ENCODE results near the gene PPM1G.

PPM1G gene

DNA sequence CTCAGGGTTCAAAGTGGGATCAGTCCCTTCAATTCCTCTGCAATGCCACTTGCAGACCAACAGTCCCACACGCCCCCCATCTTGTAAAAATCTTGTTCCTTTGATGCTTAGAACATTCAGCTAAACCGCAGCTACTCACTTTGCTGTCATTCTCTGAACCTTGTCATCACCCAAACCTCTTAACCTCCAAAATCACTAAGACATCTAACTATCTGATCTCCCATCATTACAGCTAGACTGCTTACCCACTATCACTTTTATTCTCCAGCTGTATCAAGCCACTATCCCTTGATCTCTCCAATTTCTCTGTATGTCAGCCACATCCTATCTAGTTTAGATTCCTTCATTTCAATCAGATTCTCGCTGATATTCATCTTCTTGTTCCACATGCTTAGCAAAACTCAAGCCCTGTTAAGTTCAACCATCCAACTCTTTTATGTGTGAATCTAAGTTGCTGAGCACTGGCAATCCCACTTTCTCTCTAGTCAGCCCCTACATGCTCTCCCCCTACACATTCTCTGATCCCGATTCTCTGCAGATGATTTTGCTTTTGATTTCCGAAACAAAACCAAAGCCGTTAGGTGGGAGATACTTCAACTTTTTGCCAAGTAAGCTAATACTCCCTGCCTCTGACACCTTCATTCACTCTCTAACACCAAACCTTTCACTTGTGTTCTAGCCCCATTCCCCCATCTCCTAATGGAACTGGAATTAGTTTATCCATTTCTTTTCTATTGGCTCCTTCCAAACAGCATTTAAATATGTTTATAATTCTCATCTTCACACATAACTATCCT is 57.4 kb downstream of the PPM1G start:
- peaks cover 11% of the 10 kb centered on the region for H3K36me3 ChIP-seq (replicated peaks; ENCODE audit: low read depth, low read length)
- TF ChIP-seq, protein P1, sequence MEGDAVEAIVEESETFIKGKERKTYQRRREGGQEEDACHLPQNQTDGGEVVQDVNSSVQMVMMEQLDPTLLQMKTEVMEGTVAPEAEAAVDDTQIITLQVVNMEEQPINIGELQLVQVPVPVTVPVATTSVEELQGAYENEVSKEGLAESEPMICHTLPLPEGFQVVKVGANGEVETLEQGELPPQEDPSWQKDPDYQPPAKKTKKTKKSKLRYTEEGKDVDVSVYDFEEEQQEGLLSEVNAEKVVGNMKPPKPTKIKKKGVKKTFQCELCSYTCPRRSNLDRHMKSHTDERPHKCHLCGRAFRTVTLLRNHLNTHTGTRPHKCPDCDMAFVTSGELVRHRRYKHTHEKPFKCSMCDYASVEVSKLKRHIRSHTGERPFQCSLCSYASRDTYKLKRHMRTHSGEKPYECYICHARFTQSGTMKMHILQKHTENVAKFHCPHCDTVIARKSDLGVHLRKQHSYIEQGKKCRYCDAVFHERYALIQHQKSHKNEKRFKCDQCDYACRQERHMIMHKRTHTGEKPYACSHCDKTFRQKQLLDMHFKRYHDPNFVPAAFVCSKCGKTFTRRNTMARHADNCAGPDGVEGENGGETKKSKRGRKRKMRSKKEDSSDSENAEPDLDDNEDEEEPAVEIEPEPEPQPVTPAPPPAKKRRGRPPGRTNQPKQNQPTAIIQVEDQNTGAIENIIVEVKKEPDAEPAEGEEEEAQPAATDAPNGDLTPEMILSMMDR (IDR thresholded peaks at IDR 0.05; ENCODE audit: low read depth, low read length), result no peak
- TF ChIP-seq EZH2phosphoT487 (IDR thresholded peaks at IDR 0.05; ENCODE audit: low read depth), result no peak
- no peak overlapping the region for H3K4me2 ChIP-seq (ENCODE audit: low read length)
- H3K9ac ChIP-seq (ENCODE audit: low read length), result no peak overlapping the region
- H3K4me3 ChIP-seq (ENCODE audit: low read length), result no peak overlapping the region
- no peaks in the 10 kb centered on the region for H3K9me3 ChIP-seq (ENCODE audit: insufficient read depth, low read length)
- H3K79me2 ChIP-seq (ENCODE audit: low read length), result peaks cover 91% of the 10 kb centered on the region
- no peak overlapping the region for H2AFZ ChIP-seq (ENCODE audit: low read depth, low read length)
- H3K27me3 ChIP-seq (ENCODE audit: low read depth, low read length), result no peaks in the 10 kb centered on the region
- peaks cover 8% of the 10 kb centered on the region; the same call in 1 of the 2 replicates for H3K4me1 ChIP-seq (ENCODE audit: low read length)
- H3K27ac ChIP-seq (ENCODE audit: low read length), result no peak overlapping the region
- peaks cover 17% of the 10 kb centered on the region; the same call in 1 of the 2 replicates for H4K20me1 ChIP-seq (ENCODE audit: insufficient read depth, low read length)

DNA sequence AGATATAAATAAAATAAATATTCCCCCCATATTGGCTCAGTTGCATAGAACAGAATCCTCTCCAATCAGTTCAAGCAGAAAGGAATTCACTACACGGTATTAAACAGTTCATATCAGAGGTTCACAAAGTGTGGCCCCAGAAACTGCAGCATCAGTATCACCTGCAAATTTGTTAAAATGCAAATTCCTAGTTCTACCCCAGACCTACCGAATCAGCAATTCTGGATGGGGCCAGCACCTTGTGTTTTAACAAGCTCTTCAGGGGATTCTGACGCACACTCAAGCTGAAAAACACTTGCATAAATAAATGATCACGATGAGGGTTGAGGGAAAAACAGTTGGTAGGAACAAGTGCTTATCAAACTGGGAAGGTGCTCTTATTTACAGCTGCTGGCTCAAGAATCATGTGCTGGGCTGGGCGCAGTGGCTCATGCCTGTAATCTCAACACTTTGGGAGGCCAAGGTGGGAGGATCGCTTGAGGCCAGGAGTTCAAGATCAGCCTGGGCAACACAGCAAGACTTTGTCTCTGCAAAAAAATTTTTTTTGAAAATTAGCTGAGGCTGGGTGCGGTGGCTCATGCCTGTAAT is 59.2 kb downstream of the PPM1G start:
- peaks cover 11% of the 10 kb centered on the region for H3K36me3 ChIP-seq (replicated peaks; ENCODE audit: low read depth, low read length)
- no peak overlapping the region for H3K4me2 ChIP-seq (ENCODE audit: low read length)
- H3K27me3 ChIP-seq (ENCODE audit: low read depth, low read length), result no peaks in the 10 kb centered on the region

DNA sequence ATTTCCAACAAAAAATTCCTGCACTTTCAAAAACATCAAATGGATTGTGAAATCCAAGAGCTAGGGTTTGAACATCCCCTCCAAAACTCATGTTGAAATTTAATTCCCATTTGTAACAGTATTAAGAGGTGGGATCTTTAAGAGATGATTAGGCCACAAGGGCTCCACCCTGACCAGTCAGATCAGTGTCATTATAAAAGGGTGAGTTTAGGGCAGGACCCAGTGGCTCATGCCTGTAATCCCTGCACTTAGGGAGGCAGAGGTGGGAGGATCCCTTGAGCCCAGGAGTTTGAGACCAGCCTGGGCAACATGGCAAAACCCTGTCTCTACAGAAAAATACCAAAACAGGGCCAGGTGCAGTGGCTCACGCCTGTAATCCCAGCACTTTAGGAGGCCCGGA is 61.8 kb downstream of the PPM1G start:
- Histone ChIP-seq H3K27me3 (ENCODE audit: low read depth, low read length) (no peaks in the 10 kb centered on the region), H3K4me2 (ENCODE audit: low read length) (no peak overlapping the region), H3K79me2 (ENCODE audit: low read length) (peaks cover 88% of the 10 kb centered on the region), H4K20me1 (ENCODE audit: insufficient read depth, low read length) (peaks cover 26% of the 10 kb centered on the region), H3K4me3 (ENCODE audit: low read length) (no peak overlapping the region), H3K4me1 (ENCODE audit: low read length) (no peaks in the 10 kb centered on the region), H3K9ac (ENCODE audit: low read length) (no peak overlapping the region), H3K9me3 (ENCODE audit: insufficient read depth, low read length) (no peaks in the 10 kb centered on the region), H3K27ac (ENCODE audit: low read length) (no peak overlapping the region), H3K36me3 (replicated peaks; ENCODE audit: low read depth, low read length) (peaks cover 22% of the 10 kb centered on the region), H2AFZ (ENCODE audit: low read depth, low read length) (no peak overlapping the region)
- TF ChIP-seq, protein P1 (IDR thresholded peaks at IDR 0.05; ENCODE audit: low read depth, low read length), result no peak
- no peak for TF ChIP-seq EZH2phosphoT487 (IDR thresholded peaks at IDR 0.05; ENCODE audit: low read depth)

More for the DNA sequence above, 59.2 kb downstream of the PPM1G start:
- Histone ChIP-seq H3K4me3 (ENCODE audit: low read length) (no peak overlapping the region), H3K27ac (ENCODE audit: low read length) (no peak overlapping the region), H3K9ac (ENCODE audit: low read length) (no peak overlapping the region), H3K79me2 (ENCODE audit: low read length) (peaks cover 93% of the 10 kb centered on the region), H2AFZ (ENCODE audit: low read depth, low read length) (no peak overlapping the region), H3K4me1 (ENCODE audit: low read length) (peaks cover 3% of the 10 kb centered on the region; the same call in 1 of the 2 replicates), H4K20me1 (ENCODE audit: insufficient read depth, low read length) (peaks cover 20% of the 10 kb centered on the region; the same call in 1 of the 2 replicates), H3K9me3 (ENCODE audit: insufficient read depth, low read length) (no peaks in the 10 kb centered on the region)
- TF ChIP-seq, protein P1 (IDR thresholded peaks at IDR 0.05; ENCODE audit: low read depth, low read length), result no peak
- TF ChIP-seq EZH2phosphoT487 (IDR thresholded peaks at IDR 0.05; ENCODE audit: low read depth), result no peak

DNA sequence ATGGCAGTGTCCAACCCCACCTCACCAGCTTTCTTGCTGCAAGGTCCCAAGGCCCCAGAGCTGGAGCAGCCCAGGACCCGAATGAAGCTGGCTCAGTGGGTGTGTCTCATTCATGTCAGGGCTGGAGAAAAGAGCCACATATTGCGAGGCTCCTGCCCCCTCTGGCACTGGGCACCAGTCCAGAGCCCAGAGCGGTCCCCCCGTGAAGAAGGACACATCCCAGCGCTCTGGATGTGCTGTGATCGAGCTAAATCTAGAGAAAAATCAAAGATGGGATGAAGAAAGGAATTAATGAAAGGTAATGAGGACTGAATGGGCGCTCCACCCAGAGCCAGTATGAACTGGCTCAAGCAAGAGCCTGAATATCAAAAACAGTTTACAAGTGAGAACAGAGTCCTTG is 73.2 kb downstream of the PPM1G start:
- no peak overlapping the region for H3K4me3 ChIP-seq (ENCODE audit: low read length)
- H3K79me2 ChIP-seq (ENCODE audit: low read length), result no peaks in the 10 kb centered on the region
- H3K27me3 ChIP-seq (ENCODE audit: low read depth, low read length), result no peaks in the 10 kb centered on the region
- peaks cover 55% of the 10 kb centered on the region for H3K36me3 ChIP-seq (replicated peaks; ENCODE audit: low read depth, low read length)
- TF ChIP-seq, protein P1 (IDR thresholded peaks at IDR 0.05; ENCODE audit: low read depth, low read length), result no peak
- TF ChIP-seq EZH2phosphoT487 (IDR thresholded peaks at IDR 0.05; ENCODE audit: low read depth), result no peak
- no peaks in the 10 kb centered on the region for H3K4me1 ChIP-seq (ENCODE audit: low read length)
- no peak overlapping the region for H2AFZ ChIP-seq (ENCODE audit: low read depth, low read length)
- no peak overlapping the region for H3K4me2 ChIP-seq (ENCODE audit: low read length)
- no peaks in the 10 kb centered on the region for H4K20me1 ChIP-seq (ENCODE audit: insufficient read depth, low read length)
- no peak overlapping the region for H3K27ac ChIP-seq (ENCODE audit: low read length)
- no peak overlapping the region for H3K9ac ChIP-seq (ENCODE audit: low read length)
- H3K9me3 ChIP-seq (ENCODE audit: insufficient read depth, low read length), result no peaks in the 10 kb centered on the region

Data from OCI-LY3 (cell line).